Neutrophil (primary cell): ENCODE measurements around the gene TNFRSF19.

Experiments used
- H3K27ac ChIP-seq: fragments of 200-600 bp; sonication (generic); 2 replicates; pipeline ENCODE4 v1.5.1; 2016; ENCODE audit warnings: mild to moderate bottlenecking, moderate library complexity
- H3K27me3 ChIP-seq: fragments of 200-600 bp; sonication (generic); 2 replicates; pipeline ENCODE4 v1.6.0; 2016; ENCODE audit warnings: mild to moderate bottlenecking
- H3K36me3 ChIP-seq: fragments of 200-600 bp; sonication (generic); 2 replicates; pipeline ENCODE4 v1.5.1; 2017
- H3K4me1 ChIP-seq, 2 experiments: fragments of 200-600 bp in 1 of 2; sonication (generic) in 1 of 2; 1 replicate in 1 of 2; 2 replicates in 1 of 2; pipeline versions ENCODE4 v1.5.1 to v1.6.1; 2013 to 2016; ENCODE audit warnings: low read depth in 1 of 2, low read length in 1 of 2, mild to moderate bottlenecking in 1 of 2, moderate library complexity in 1 of 2; ENCODE audit not compliant: control insufficient read depth in 1 of 2, insufficient read depth in 1 of 2
- H3K4me3 ChIP-seq, 2 experiments: fragments of 200-600 bp in 1 of 2; sonication (generic) in 1 of 2; 1 replicate in 1 of 2; 2 replicates in 1 of 2; pipeline ENCODE4 v1.5.1; 2013 to 2016; ENCODE audit warnings: low read depth in 1 of 2, low read length in 1 of 2, mild to moderate bottlenecking in 1 of 2, moderate library complexity in 1 of 2
- H3K9me3 ChIP-seq: fragments of 200-600 bp; sonication (generic); 2 replicates; pipeline ENCODE4 v1.5.1; 2016
- TF ChIP-seq, protein P1 (sequence below): fragments of 200-600 bp; sonication (generic); IDR thresholded peaks from 2 replicates; pipeline ENCODE4 v1.5.1; 2016; ENCODE audit warnings: antibody characterized with exemption

Gene TNFRSF19

DNA sequence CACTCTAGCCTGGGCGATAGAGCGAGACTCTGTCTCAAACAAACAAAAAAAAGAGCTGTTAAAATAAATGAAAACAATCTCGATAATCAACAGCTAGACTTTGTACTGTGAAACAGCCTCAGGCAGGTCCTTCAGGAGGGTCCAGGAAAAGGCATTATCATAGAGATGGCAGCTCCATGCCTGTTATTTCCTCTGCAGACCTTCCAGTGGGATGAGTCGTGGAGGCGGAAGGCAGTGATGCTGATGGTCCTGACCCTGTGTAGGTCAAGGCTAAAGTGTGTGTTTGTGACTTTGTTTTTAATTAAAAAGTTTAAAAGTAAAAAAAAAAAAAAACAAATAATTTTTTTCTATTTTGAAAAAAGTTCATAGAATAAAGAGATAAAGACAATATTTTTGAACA, 117.4 kb downstream of the TNFRSF19 start:
- Histone ChIP-seq H3K9me3 (no peaks in the 10 kb centered on the region), H3K27me3 (no peaks in the 10 kb centered on the region), H3K4me3 (no peak overlapping the region), H3K36me3 (no peaks in the 10 kb centered on the region), H3K27ac (no peak overlapping the region), H3K4me1 (no peaks in the 10 kb centered on the region)
- TF ChIP-seq, protein P1, sequence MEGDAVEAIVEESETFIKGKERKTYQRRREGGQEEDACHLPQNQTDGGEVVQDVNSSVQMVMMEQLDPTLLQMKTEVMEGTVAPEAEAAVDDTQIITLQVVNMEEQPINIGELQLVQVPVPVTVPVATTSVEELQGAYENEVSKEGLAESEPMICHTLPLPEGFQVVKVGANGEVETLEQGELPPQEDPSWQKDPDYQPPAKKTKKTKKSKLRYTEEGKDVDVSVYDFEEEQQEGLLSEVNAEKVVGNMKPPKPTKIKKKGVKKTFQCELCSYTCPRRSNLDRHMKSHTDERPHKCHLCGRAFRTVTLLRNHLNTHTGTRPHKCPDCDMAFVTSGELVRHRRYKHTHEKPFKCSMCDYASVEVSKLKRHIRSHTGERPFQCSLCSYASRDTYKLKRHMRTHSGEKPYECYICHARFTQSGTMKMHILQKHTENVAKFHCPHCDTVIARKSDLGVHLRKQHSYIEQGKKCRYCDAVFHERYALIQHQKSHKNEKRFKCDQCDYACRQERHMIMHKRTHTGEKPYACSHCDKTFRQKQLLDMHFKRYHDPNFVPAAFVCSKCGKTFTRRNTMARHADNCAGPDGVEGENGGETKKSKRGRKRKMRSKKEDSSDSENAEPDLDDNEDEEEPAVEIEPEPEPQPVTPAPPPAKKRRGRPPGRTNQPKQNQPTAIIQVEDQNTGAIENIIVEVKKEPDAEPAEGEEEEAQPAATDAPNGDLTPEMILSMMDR: no peak

DNA sequence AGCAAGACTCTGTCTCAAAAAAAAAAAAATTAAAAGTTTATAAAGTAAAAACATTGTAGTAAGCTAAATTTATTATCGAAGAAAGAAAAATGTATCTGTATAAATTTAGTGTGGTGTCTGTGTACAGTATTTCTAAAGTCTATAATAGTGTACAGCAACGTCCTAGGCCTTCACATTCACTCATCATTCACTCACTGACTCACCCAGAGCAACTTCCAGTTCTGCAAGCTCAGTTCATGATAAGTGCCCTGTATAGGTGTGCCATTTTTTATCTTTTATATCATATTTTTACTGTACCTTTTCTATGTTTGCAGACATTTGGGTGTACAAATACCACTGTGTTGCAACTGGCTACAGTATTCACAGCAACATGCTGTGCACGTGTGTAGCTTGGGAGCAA, 118.1 kb downstream of the TNFRSF19 start:
- H3K27ac ChIP-seq: no peak overlapping the region
- TF ChIP-seq, protein P1: no peak
- H3K4me1 ChIP-seq: no peaks in the 10 kb centered on the region
- no peaks in the 10 kb centered on the region for H3K9me3 ChIP-seq
- H3K27me3 ChIP-seq: no peaks in the 10 kb centered on the region
- H3K4me3 ChIP-seq: no peak overlapping the region
- H3K36me3 ChIP-seq: no peaks in the 10 kb centered on the region

DNA sequence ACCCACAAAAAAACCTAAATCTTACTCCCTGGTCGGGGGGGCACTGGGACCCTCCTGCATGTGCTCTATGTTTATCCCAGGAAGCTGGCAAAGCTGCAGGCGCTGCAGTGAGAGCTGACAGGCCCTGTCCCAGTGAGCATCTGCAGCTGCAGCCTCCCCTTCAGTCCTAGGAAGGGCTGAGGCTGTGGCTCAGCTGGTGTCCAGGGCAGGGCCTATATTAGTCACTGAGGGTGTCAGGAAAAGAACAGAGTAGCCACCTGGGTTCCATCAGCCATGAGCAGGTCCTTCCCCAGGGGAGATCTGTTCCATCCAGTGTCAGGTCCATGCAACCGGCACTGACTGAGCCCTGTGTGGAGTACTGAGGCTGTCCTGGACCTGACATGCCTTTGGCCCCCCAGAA, 120.5 kb downstream of the TNFRSF19 start:
- Histone ChIP-seq H3K4me3 (no peak overlapping the region), H3K9me3 (no peaks in the 10 kb centered on the region), H3K27ac (no peak overlapping the region), H3K4me1 (peaks cover 3 to 5% of the 10 kb centered on the region in 2 experiments), H3K27me3 (no peaks in the 10 kb centered on the region), H3K36me3 (no peaks in the 10 kb centered on the region)
- TF ChIP-seq, protein P1: no peak

DNA sequence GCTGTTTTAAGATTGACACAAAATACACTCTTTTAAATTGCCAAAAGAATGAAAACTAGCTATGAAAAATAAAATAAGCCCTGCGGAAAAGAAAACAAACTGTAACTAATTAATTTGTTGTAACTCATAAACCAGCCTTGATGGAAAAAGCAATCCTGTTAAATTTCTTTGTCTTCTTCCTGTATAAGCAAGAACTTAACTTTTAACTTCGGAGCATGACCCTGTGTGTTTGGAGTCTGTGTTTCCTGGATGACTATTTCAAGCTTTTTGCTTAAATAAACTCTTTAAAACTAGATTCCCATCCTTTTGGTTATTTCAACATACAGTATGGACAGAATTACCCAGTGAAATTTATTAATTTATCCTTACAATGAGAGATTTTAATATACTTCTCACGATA, 122.6 kb downstream of the TNFRSF19 start:
- TF ChIP-seq, protein P1: no peak
- no peaks in the 10 kb centered on the region for H3K9me3 ChIP-seq
- H3K36me3 ChIP-seq: no peaks in the 10 kb centered on the region
- no peak overlapping the region for H3K4me3 ChIP-seq
- H3K27me3 ChIP-seq: no peaks in the 10 kb centered on the region
- H3K27ac ChIP-seq: no peak overlapping the region
- peaks cover 7 to 9% of the 10 kb centered on the region in 2 experiments for H3K4me1 ChIP-seq

DNA sequence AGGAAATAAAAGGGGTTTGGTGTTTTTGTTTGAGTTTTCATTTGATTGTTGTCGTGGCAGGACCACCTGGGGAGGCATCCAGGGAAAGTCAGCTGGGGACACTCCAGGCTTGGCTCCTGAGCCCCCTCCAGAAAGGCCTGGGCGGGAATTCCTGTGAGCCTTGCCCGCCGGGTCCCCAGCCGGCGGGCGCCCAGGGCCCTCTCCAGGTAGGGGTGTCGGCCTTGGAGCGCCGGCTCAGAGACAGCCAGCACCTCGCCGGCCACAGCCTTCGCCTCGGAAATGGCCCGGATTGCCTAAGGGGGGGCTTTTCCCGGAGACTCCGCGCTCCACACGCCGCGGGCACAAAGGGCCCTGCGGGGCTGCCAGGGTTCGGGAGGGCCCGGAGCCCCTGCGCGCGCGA, 125.0 kb downstream of the TNFRSF19 start:
- no peaks in the 10 kb centered on the region for H3K36me3 ChIP-seq
- TF ChIP-seq, protein P1: no peak
- H3K4me3 ChIP-seq: peak overlapping the region; percentile 21 to 35
- H3K27me3 ChIP-seq: no peaks in the 10 kb centered on the region
- H3K9me3 ChIP-seq: no peaks in the 10 kb centered on the region
- peaks cover 7 to 9% of the 10 kb centered on the region in 2 experiments for H3K4me1 ChIP-seq
- H3K27ac ChIP-seq: no peak overlapping the region
